ENCODE results near the gene TRIM24. TPM values are rescaled to one million over a fixed set of nuclear protein-coding genes. Genes with fewer than 3 reads are reported as not detected.

TRIM24 gene
- total and polyA plus RNA-seq, 4 donors, result 7.5 to 19.7 (median 11.2) TPM

- TF ChIP-seq SP1 (IDR thresholded peaks at IDR 0.05) (no peak), MAX (IDR thresholded peaks at IDR 0.05) (no peak), ZBTB33 (IDR thresholded peaks at IDR 0.05) (no peak), RAD21 (IDR thresholded peaks at IDR 0.05) (no peak), YY1 (IDR thresholded peaks at IDR 0.05) (no peak)
These were observed 93.7 kb downstream of the TRIM24 start (continued) for GRCh38 chr7:138553805-138554204.

GRCh38 chr7:138554674-138555073, 94.6 kb downstream of the TRIM24 start:
- WGBS, result 98% methylated on average over 4 of the region's 4 CpGs
- no peak overlapping the region for H3K4me3 ChIP-seq (ENCODE audit: low read depth in 1 of 3, low read length in 3 of 3)
- H3K27ac ChIP-seq (ENCODE audit: low read depth in 1 of 2, low read length in 2 of 2), result no peak overlapping the region
- H3K4me1 ChIP-seq (ENCODE audit: control insufficient read depth in 4 of 4, insufficient read depth in 4 of 4, low read length in 3 of 4), result peaks cover 0 to 3% (median 0%) of the 10 kb centered on the region in 4 donors
- H3K27me3 ChIP-seq (ENCODE audit: control insufficient read depth in 4 of 4, insufficient read depth in 4 of 4, low read length in 3 of 4), result no peaks in the 10 kb centered on the region
- DNase-seq (ENCODE audit: low spot score), result no peak
- H3K36me3 ChIP-seq (ENCODE audit: control insufficient read depth in 4 of 4, insufficient read depth in 3 of 4, low read depth in 1 of 4, low read length in 3 of 4), result peaks cover 5 to 71% (median 63%) of the 10 kb centered on the region in 4 donors
- H3K9me3 ChIP-seq (ENCODE audit: control insufficient read depth in 4 of 4, low read length in 3 of 4), result peaks cover 0 to 10% (median 0%) of the 10 kb centered on the region in 4 donors
- no peak overlapping the region for H3K9ac ChIP-seq (ENCODE audit: low read depth in 1 of 2, low read length in 2 of 2)
- no peak for TF ChIP-seq MAX (IDR thresholded peaks at IDR 0.05)
- no peak for TF ChIP-seq FOXA2 (IDR thresholded peaks at IDR 0.05)

GRCh38 chr7:138555684-138556083, 95.6 kb downstream of the TRIM24 start:
- Histone ChIP-seq H3K9me3 (ENCODE audit: control insufficient read depth in 4 of 4, low read length in 3 of 4) (peaks cover 0 to 10% (median 0%) of the 10 kb centered on the region in 4 donors), H3K4me3 (ENCODE audit: low read depth in 1 of 3, low read length in 3 of 3) (no peak overlapping the region), H3K4me1 (ENCODE audit: control insufficient read depth in 4 of 4, insufficient read depth in 4 of 4, low read length in 3 of 4) (peaks cover 0 to 10% (median 4%) of the 10 kb centered on the region in 4 donors), H3K9ac (ENCODE audit: low read depth in 1 of 2, low read length in 2 of 2) (no peak overlapping the region), H3K27me3 (ENCODE audit: control insufficient read depth in 4 of 4, insufficient read depth in 4 of 4, low read length in 3 of 4) (no peaks in the 10 kb centered on the region), H3K36me3 (ENCODE audit: control insufficient read depth in 4 of 4, insufficient read depth in 3 of 4, low read depth in 1 of 4, low read length in 3 of 4) (peaks cover 5 to 71% (median 65%) of the 10 kb centered on the region in 4 donors), H3K27ac (ENCODE audit: low read depth in 1 of 2, low read length in 2 of 2) (no peak overlapping the region)
- no peak for DNase-seq (ENCODE audit: low spot score)
- no peak for TF ChIP-seq NR2F2 (IDR thresholded peaks at IDR 0.05)
- no peak for TF ChIP-seq JUND (IDR thresholded peaks at IDR 0.05)
- WGBS, result 96% methylated on average over 4 of the region's 4 CpGs

GRCh38 chr7:138556771-138557484, 96.9 kb downstream of the TRIM24 start:
- no peak overlapping the region for H3K4me3 ChIP-seq (ENCODE audit: low read depth in 1 of 3, low read length in 3 of 3)
- H3K9ac ChIP-seq (ENCODE audit: low read depth in 1 of 2, low read length in 2 of 2), result no peak overlapping the region
- no peaks in the 10 kb centered on the region for H3K27me3 ChIP-seq (ENCODE audit: control insufficient read depth in 4 of 4, insufficient read depth in 4 of 4, low read length in 3 of 4)
- 90% methylated on average over 3 of the region's 3 CpGs for WGBS
- H3K9me3 ChIP-seq (ENCODE audit: control insufficient read depth in 4 of 4, low read length in 3 of 4), result peaks cover 0 to 10% (median 0%) of the 10 kb centered on the region in 4 donors
- peaks cover 5 to 60% (median 55%) of the 10 kb centered on the region in 4 donors for H3K36me3 ChIP-seq (ENCODE audit: control insufficient read depth in 4 of 4, insufficient read depth in 3 of 4, low read depth in 1 of 4, low read length in 3 of 4)
- peaks cover 0 to 10% (median 4%) of the 10 kb centered on the region in 4 donors for H3K4me1 ChIP-seq (ENCODE audit: control insufficient read depth in 4 of 4, insufficient read depth in 4 of 4, low read length in 3 of 4)
- DNase-seq (ENCODE audit: low spot score), result no peak
- H3K27ac ChIP-seq (ENCODE audit: low read depth in 1 of 2, low read length in 2 of 2), result no peak overlapping the region
- TF ChIP-seq TAF1 (conservative IDR thresholded peaks at IDR 0.05) (no peak), HNF4A (conservative IDR thresholded peaks at IDR 0.05) (no peak), EGR1 (IDR thresholded peaks at IDR 0.05; ENCODE audit: low read depth in 2 of 2) (no peak), MAX (IDR thresholded peaks at IDR 0.05) (no peak), FOXA2 (IDR thresholded peaks at IDR 0.05) (no peak), REST (IDR thresholded peaks at IDR 0.05) (no peak), RXRA (IDR thresholded peaks at IDR 0.05) (no peak), ZBTB33 (IDR thresholded peaks at IDR 0.05) (no peak), SP1 (IDR thresholded peaks at IDR 0.05) (no peak), GABPA (IDR thresholded peaks at IDR 0.05 in 1 of 2, conservative IDR thresholded peaks at IDR 0.05 in 1 of 2) (no peak), FOXA1 (IDR thresholded peaks at IDR 0.05) (no peak), JUND (IDR thresholded peaks at IDR 0.05) (no peak), ATF3 (IDR thresholded peaks at IDR 0.05) (no peak), HNF4G (IDR thresholded peaks at IDR 0.05) (no peak)

Data from liver (tissue), 9 donors.